ENCODE data around the gene FOSL1.

Gene FOSL1

DNA sequence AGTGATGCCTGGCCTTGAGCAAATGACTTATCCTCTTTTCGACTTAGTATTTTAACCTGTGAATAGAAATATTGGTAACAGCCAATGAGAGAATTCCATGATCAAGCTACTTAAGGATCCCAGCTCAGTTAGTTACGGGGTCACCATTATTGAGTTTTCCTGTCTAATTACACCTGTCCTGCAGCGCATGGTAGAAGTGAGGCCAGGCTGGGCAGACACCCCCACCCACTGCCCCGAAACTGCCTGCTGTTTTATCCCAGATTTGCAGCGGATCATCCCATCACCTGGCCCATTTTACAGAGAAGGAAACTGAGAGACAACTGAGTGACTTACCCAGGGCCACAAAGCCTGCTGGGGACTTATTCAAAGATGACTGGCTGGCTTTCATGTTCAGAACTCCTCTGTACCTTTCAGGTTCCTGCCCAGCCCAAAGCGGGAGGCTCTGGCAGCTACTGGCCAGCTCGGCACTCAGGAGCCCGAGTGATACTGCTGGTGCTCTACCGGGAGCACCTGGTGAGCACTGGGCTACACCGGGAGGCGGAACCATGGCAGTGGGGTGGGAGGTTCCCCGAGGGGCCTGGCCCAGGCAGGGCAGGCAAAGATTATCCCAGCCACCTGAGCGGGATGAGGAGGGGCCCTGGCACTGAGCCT lies 38.5 kb downstream of the FOSL1 start:
- no peak for DNase-seq

DNA sequence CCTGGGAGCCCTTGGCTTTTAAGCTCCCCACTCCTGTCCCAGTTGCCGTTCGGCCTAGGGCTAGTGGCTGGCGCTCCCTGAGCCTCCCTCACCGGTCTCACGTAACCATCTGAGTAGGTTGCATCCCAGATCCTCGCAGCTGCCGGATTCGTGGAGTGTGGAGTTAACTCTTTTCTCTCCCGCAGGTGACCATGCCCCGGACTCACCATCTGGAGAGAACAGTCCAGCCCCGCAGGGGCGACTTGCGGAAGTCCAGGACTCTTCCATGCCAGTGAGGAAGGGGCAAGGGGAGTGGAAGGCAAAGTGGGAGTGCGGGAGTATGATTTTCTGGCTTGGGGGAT lies 39.1 kb downstream of the FOSL1 start:
- no peak for DNase-seq

DNA sequence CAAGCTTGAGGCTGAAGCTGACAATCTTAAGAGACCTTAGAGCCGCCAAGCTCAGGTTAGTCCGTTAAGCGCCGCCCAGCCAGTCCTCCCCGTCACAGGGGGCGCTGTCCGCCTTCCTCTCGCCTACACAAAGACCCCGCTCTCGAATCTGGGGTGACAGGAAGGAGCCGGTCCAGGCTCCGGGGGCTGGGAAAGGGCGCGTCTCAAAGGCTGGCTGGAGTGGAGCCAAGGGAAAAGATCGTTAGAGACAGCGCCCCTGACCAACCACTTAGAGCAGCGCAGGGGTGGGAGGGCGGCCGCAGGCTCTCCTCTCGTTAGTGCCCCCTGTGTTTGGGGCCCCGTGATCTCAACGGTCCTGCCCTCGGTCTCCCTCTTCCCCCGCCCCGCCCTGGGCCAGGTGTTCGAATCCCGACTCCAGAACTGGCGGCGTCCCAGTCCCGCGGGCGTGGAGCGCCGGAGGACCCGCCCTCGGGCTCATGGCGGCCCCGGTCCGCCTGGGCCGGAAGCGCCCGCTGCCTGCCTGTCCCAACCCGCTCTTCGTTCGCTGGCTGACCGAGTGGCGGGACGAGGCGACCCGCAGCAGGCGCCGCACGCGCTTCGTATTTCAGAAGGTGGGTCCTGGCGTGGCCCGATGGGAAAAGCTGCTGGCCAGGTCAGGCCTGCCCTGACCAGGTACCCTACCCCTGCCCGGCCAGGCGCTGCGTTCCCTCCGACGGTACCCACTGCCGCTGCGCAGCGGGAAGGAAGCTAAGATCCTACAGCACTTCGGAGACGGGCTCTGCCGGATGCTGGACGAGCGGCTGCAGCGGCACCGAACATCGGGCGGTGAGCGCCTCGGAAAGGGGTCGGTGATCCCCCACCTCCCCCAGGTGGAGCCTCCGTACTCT lies 39.7 kb downstream of the FOSL1 start, which contains the start of gene MUS81:
TSS of gene MUS81 (plus strand) at position 156 of the 887 bp plus-strand sequence. CDS start at position 477, 321 bp downstream.
- peak; percentile 96 for DNase-seq

DNA sequence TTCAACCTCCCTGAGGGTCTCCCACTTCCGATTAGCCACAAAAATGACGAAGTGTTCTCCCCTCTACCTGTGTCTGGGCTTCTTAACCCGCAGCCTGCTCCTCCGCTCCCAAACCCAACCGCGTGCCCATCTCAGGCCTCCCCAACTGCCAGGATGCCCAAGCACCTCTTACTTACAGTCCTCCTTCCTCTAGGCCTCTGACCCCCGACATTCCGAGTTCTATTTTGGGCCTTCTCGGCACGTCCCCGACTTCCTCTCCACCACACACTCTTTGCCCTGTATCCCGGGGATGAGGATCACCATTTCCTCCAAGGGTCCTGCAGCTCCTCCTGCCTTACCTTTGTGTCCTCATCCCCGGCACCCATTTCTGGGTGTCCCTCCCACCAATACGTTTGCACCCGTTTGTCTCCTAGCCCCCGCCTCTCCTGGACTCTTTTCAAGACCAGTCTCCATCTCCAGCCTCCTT lies 40.3 kb downstream of the FOSL1 start:
- no peak for DNase-seq

DNA sequence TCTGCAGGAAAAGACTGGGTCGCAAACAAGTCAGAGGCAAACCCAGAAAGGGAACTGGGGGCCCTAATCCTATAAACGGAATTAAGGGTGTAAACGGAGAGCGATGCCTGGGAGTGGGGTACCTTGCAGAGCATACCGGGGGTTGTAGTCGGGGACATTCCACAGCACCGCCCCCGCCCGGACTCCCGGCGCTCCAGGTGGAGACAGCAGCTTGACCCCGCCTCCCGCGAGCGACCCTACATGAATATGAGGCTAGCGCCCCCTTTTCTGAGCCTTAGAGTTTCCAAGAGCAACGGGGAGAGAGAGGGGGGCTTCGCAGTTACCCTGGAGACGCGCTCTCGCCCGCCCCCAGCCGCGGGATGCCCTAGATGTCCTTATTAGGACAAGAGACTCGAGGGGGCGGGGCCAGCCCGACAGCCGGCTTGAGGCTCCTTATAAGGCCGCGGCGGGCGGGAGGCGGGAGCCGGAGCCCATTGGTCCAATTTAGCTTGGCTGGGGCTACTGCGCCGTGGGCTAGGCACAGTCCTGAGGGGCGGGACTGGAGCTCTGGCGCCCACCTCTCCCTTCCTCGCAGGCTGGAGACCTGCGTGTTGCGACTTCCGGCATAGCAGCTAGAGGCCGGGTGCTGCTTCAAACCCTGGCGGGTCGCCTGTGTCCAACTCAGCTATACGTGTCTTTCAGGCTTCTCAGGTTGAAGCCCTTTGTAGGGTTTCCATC lies 40.9 kb downstream of the FOSL1 start:
- peak; percentile 85 for DNase-seq

DNA sequence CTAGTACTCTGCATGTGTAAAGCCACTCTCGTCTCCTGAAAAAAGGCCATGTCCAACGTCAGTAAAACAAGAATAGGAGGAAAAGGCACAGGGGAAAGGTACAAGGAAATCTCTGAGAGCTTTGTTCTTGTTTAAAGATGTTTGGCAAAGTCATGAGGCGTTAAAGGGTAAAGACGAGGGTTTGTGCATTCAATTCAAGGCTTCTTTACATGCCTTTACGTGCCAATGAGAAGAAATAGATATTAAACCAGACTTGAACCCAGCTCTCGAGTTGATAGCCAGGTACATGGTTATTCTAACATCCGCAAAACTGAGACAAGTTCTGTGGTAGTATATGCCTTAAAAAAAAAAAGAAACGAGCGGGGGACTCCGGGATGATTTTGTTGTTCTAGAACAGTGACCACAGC lies 41.5 kb downstream of the FOSL1 start:
- no peak for DNase-seq

DNA sequence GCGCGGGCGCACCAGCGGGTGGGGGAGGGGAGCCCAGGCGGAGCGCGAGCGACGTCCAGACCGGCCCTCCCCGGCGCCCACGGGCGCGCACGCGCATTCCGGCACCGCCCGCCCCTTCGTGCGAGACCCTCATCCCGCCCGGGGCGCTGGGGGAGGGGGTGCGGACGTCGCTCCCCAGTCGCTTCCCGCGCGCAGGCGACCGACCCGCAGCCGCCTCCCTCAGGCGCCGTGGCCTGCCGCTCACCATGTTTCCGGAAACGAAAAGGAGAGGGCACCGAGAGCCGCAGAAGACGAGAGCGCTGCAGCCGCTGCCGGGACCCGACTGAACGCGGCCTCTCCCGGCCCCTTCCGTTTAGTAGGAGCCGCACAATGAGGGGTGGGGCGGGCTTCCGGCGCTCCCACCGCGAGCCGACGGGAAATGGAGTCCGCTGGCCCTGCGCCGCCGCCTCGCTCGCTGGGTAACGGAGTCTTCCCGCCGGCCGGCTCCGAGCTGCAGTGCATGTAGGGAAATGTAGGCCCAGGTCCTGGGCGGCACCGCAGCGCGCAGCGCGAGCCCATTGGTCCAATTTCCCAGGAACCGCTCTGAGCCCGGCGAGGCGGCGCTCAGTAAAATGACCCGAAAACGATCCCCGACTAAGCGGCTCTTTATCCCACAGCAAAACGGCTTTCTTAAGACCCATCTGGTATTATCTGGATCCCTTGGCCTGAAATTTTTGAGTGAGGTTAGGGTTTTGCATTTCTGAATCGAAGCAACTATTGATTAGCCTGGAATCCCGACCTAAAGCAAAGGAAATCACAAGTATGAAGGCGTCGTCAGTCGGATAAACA lies 42.1 kb downstream of the FOSL1 start, which contains the start of gene CFL1:
TSS of gene CFL1 (minus strand) at position 328 of the 828 bp plus-strand sequence. CDS start at position 247, 81 bp downstream.
- DNase-seq, result peak; percentile 96

DNA sequence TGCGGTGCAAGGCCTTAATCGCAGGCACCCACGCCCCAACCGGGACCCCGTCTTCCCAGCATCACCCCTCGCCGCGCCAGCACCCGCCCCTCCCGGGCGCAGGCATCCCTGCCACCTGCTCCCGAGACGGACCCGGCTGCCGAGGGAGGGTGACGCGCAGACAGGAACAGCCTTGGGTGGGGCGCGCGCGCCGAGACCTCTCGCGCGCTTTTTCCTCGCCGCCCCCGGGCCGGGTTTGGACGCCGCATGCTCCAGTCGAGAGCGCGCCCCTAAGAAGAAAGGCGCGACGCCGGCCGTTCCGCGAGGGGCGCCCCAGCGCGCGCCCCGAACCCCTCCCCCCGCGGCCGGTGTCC lies 42.7 kb downstream of the FOSL1 start:
- DNase-seq, result no peak

DNA sequence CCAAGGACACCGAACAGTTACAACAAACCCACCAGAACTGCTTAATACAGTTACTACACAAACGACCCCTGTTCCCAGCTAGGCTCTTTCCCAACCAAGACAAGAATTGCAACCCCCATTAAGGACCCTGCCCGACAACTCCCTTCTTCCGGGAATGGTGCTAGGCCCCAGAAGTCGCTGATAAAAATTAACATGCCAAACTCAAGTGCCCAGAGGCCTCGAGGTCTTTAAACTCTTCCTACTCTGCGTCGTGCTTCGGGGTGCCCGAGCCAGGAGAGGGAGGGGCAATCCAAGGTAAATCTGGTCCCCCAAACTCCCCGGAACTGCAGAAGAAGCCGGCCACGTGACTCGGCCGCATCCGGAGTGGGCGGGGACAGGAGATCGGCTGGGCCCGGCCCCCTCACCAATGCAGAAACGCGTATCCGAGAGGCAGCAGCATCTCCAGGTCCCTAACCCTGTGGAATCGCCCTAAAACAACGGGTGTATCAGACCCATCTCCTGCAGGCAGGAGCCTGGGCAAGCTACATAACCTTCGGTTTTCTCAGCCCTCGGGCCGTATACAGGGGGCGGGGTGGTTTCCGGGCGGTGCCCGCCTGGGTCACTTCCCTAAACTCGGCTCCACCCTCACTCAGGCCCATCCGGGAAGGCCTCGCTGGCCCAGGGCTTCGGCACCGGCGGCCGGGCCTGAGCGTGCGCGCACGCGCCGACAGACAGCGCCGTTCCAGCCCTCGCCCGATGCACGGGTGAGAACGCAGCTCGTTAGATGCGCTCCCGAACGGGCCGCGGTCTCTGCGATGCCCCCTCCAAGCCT lies 43.3 kb downstream of the FOSL1 start:
- DNase-seq, result peak; percentile 24

DNA sequence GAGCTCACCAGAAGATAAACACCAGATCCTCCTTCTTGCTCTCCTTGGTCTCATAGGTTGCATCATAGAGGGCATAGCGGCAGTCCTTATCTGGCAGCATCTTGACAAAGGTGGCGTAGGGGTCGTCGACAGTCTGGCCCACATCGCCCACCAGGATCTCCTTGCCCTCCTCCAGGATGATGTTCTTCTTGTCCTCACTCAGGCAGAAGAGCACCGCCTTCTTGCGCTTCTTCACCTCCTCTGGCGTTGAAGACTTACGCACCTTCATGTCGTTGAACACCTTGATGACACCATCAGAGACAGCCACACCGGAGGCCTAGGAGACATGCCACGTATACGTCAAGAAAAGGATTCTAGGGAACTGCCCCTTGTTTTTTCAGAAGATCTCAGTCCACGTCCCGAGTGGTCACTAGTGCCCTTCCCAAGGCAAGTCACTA lies 44.2 kb downstream of the FOSL1 start:
- no peak for DNase-seq

DNA sequence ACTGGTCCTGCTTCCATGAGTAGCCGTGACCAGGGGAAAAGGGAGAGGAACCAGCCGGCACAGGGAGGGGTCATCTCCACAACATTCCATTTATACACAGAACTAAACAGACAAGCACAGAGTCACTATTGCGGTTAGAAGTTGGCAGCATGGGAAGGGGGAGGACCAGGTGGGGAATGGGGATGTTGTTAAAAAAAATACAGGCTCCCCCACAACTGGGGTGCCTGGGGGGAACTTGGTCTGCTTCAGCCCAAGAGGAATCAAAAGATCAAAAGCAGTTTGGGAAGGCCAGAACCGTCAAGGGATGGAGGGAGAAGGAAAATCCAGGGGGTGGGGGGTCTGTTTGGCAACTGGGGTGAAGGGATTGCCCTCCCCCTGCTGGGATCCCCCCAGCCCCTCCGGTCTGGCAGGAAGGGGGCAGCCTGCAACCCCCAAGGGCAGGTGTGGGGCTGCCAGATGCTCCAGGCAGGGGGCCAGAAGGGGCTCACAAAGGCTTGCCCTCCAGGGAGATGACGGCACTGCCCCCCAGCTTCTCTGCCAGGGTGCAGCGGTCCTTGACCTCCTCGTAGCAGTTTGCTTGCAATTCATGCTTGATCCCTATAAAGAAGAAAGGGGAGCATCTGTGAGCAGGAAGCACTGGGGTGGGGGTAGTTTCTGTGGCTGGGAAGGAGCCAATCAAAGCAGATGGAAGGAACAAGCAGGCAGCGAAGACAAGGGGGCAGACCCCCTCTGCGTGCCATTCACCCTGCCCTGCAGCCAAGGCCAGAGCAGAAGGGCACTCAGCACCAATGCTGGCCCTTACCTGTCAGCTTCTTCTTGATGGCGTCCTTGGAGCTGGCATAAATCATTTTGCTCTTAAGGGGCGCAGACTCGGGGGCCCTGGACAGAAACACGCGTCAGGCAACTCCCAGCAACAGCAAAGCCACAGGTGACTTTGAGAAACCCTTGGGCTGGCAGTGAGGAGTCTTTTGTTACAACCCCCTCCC lies 45.0 kb downstream of the FOSL1 start:
- no peak for DNase-seq

DNA sequence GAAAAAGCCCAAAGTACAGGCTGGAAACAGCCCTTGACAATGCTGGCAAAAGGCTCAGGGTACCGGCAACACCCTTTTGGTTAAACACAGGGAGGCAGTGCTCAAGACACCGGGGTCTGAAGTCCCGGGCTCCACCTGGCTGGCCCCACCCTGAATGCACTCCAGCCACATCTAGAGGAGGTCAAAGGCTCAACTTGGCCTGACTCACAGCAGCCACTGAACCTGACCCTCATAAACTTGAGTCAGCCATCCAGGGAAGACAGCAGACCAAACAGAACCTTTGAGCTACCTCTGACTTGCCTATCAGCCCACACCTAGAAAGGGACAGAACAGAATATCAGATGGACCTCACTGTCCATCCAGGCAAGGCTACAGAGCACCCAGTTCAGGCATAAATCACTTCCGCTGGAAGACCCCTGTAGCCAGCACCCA lies 46.0 kb downstream of the FOSL1 start:
- DNase-seq, result no peak

DNA sequence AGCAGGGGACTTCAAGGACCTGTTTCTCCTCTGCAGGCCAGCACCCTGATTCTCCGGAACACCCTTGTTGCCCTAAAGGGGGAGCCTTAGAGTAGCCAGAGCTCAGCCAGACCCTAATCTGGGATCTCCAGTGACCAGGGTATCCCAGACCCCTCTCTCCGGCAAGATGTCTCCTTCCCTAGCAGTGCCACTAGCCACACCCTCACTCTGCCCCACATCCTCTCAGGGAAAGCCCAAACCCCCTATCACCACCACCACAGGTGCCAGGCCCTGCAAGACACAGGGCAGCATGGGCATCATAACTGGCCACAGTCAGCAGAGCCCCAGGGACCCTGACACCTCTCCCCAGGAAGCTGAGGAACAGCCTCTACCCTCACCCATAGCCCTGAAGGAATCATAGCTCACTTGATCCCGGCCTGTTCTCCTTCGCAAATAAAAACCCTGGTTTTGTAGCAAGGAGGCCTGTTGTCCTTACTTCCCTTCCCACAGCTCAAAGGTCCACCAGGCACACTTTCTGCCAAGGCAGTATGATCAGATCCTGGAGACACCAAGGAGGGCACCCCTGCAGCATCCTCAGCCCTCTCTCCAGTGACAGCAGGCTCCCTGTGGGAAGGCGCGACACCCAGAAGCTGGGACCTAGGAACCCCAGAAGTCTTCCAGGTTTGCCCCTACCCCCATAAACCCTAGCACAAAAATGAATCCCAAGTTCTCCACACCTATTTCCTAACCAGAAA lies 46.8 kb downstream of the FOSL1 start:
- DNase-seq, result no peak

DNA sequence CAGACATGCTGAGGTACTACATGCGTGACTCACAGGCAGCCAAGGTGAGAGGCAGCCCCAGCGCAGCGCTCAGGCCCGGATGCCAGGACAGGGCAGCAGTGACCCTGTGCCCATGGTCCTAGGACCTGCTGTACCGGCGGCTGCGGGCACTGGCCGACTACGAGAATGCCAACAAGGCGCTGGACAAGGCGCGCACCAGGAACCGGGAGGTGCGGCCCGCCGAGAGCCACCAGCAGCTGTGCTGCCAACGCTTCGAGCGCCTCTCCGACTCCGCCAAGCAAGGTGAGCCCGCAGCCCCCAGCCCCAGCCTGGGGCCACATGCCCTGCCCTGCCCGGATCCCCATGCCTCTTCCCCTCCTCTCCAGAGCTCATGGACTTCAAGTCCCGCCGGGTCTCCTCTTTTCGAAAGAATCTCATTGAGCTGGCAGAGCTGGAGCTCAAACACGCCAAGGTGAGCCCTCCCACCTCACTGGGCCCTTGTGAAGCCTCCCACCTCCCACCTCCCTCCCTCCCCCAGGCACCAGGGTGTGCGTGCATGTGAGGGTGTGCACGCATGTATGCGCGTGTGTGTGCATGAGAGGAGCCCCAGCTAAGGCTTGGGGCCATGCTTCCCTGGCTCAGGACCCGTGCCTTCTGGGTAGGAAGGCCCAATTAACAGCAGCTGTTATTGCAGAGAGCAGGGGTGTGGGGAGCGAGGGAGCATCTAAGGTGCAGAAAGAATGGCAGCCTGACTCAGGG lies 47.5 kb downstream of the FOSL1 start:
- no peak for DNase-seq

DNA sequence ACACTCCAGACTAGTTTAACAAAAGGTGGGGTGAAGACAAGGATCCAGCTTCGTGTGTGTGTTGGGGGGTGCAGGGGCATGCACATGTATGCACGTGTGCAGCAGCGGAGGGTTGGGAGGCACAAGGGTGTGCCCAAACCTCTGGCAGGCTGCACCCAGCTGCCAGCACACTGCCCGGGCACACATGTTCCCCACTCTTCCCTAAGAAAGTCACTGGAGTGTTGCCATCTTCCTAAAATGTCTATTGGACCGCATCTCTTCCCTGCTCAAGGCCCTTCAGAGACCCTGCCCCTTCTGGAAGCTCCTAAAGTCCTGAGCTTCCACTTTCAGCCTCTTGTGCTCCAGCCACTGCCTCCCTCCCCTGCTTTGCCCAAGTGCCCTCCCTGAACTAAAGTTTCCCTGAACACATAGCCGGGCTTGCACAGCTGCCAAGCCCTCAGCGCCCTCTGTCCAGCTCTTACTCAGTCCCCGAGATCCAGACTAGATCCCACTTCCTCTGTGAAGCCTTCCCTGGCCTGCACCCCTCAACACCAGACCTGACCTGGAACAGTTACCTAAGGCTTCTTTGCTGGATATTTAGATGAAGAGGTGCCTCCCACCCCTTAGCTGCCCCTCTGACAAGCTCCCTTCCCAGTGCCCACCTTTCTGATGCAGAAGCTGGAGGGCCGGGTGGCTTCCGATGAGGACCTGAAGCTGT lies 48.2 kb downstream of the FOSL1 start:
- DNase-seq, result no peak

DNA sequence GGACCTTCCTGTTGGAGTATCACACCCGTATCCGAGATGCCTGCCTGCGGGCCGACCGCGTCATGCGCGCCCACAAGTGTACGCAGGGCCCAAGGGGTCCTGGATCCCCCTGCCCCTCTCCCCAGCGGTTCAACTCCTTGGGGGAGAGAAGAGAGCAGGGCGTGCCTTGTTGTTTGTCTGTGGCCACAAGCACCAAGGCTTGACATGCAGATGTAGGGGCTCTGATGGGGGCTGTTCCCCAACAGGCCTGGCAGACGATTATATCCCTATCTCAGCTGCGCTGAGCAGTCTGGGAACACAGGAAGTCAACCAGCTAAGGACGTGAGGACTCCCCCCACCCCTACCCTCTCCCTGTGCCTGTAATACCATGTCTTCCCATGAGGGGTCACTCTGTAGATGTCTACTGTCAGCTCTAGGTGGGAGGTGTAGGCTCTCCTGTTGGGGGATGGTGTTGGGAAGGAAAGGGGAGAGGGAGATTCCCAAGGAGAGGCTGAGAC lies 49.1 kb downstream of the FOSL1 start:
- DNase-seq, result no peak

DNA sequence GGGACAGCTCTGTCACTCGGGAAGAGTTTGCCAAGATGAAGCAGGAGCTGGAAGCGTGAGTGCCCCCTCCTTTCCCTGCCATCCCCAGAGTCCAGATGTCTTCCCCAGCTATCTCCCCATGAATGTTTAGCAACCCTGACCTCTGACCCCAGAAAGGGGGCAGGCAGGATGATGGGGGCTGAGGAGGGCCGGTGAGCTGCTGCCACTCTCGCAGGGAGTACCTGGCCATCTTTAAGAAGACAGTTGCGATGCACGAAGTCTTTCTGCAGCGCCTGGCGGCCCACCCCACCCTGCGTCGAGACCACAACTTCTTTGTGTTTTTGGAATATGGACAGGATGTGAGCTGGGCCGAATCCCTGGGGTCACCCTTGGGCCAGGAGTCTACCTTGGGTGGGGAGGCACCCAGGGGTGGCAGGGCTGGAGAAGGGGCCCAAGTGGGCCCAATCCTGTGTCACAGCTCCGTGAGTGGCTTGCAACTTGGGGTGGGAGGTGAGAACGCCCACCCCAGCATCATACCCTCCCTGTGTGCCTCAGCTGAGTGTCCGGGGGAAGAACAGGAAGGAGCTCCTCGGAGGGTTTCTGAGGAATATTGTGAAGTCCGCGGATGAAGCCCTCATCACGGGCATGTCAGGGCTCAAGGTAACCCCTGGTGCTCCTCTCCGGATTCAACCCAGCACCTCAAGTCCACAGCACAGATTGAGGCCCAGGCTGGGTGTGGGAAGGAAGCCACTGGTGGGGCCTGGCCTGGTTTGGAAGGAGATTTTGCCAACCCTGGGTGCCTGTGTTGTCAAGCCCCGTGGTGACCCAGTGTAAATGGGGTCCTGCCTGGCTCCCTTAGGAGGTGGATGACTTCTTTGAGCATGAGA lies 49.7 kb downstream of the FOSL1 start:
- no peak for DNase-seq

Measured in NCI-H2107 (cell line).